Upper lobe of right lung (tissue), 1 donor: Measurements from ENCODE around the gene FIG4. TPM values are rescaled to one million over a fixed set of nuclear protein-coding genes. Genes with fewer than 3 reads are reported as not detected.

Experiments used
- ATAC-seq: fragments of 200-7000 bp; cut with Tn5 transposase; one replicate; pipeline ENCODE4 v1.9.1; 2020; ENCODE audit warnings: mild to moderate bottlenecking, moderate library complexity
- DNase-seq: peaks from one replicate; pipeline ENCODE4 v3.0.0-alpha.2; 2020
- H3K27ac ChIP-seq: fragments of 200-600 bp; one replicate; pipeline ENCODE4 v1.8.0; 2022
- H3K27me3 ChIP-seq: fragments of 200-600 bp; one replicate; pipeline ENCODE4 v1.8.0; 2022; ENCODE audit warnings: mild to moderate bottlenecking
- H3K36me3 ChIP-seq: fragments of 200-600 bp; one replicate; pipeline ENCODE4 v1.8.0; 2022
- H3K4me1 ChIP-seq: fragments of 200-600 bp; one replicate; pipeline ENCODE4 v1.8.0; 2022
- H3K4me3 ChIP-seq: fragments of 200-600 bp; one replicate; pipeline ENCODE4 v1.8.0; 2022; ENCODE audit warnings: mild to moderate bottlenecking
- H3K9me3 ChIP-seq: fragments of 200-600 bp; one replicate; pipeline ENCODE4 v1.8.0; 2022
- CTCF ChIP-seq: fragments of 200-600 bp; IDR thresholded peaks from one replicate; pipeline ENCODE4 v1.8.0; 2022; ENCODE audit warnings: antibody characterized with exemption
- intact Hi-C: fragments of 100-400 bp; cut with DNase I; formaldehyde crosslinking; loops from one replicate; pipeline ENCODE4 v1.11.0; 2022
- total RNA-seq: library from RNA; stranded (reverse); fragmentation: NEBNext Ultra II Directional; extraction: Animal tissue kit (Norgen Biotek cat#: 25700); gene quantifications from one replicate; pipeline ENCODE4 v1.2.1, GENCODE V29; 2021
- donor health status: DM: no; HTN: yes; CAD: no; lungs with severe emphysema.

FIG4 gene
- total RNA-seq, 1 donor from 2014 or later: 31.3 TPM

- H3K9me3 ChIP-seq: no peaks in the 10 kb centered on the region
- no peaks in the 10 kb centered on the region for H3K36me3 ChIP-seq
- DNase-seq (no peak), ATAC-seq (no peak)
- no peak overlapping the region for H3K4me3 ChIP-seq
- no peak overlapping the region for H3K27ac ChIP-seq
- TF ChIP-seq CTCF: no peak
- H3K27me3 ChIP-seq: no peaks in the 10 kb centered on the region
- intact Hi-C loops: no loop called here
- H3K4me1 ChIP-seq: peaks cover 21% of the 10 kb centered on the region
These were observed 4.4 kb downstream of the FIG4 start for GRCh38 chr6:109695468-109695867.

GRCh38 chr6:109696355-109696754 lies 5.3 kb downstream of the FIG4 start:
- ATAC-seq (no peak), DNase-seq (no peak)
- intact Hi-C loops: no loop called here
- Histone ChIP-seq H3K36me3 (no peaks in the 10 kb centered on the region), H3K4me3 (no peak overlapping the region), H3K27ac (no peak overlapping the region), H3K4me1 (peaks cover 21% of the 10 kb centered on the region), H3K9me3 (no peaks in the 10 kb centered on the region), H3K27me3 (no peaks in the 10 kb centered on the region)
- TF ChIP-seq CTCF: no peak

- no peaks in the 10 kb centered on the region for H3K9me3 ChIP-seq
- H3K4me1 ChIP-seq: peaks cover 11% of the 10 kb centered on the region
- no peak overlapping the region for H3K4me3 ChIP-seq
- no peak for ATAC-seq
- TF ChIP-seq CTCF: no peak
- intact Hi-C loops: loop anchor here (10.0 kb wide), 1 partner anchor 694 kb away; no protein-coding TSS in a partner anchor
- H3K27me3 ChIP-seq: no peaks in the 10 kb centered on the region
- no peak for DNase-seq
- H3K27ac ChIP-seq: no peak overlapping the region
- H3K36me3 ChIP-seq: no peaks in the 10 kb centered on the region
These were observed 10.1 kb downstream of the FIG4 start for GRCh38 chr6:109701221-109701620.

GRCh38 chr6:109701774-109702173 lies 10.7 kb downstream of the FIG4 start:
- DNase-seq: no peak
- H3K27ac ChIP-seq: no peak overlapping the region
- intact Hi-C loops: loop anchor here (10.0 kb wide), 1 partner anchor 693 kb away; no protein-coding TSS in a partner anchor
- TF ChIP-seq CTCF: no peak
- no peaks in the 10 kb centered on the region for H3K27me3 ChIP-seq
- no peaks in the 10 kb centered on the region for H3K36me3 ChIP-seq
- ATAC-seq: peak; percentile 57
- no peak overlapping the region for H3K4me3 ChIP-seq
- H3K4me1 ChIP-seq: peaks cover 11% of the 10 kb centered on the region
- no peaks in the 10 kb centered on the region for H3K9me3 ChIP-seq

GRCh38 chr6:109702791-109703190 lies 11.7 kb downstream of the FIG4 start:
- Histone ChIP-seq H3K9me3 (no peaks in the 10 kb centered on the region), H3K27ac (no peak overlapping the region), H3K36me3 (no peaks in the 10 kb centered on the region), H3K27me3 (no peaks in the 10 kb centered on the region), H3K4me1 (peaks cover 5% of the 10 kb centered on the region), H3K4me3 (no peak overlapping the region)
- intact Hi-C loops: loop anchor here (10.0 kb wide), 1 partner anchor 692 kb away; no protein-coding TSS in a partner anchor
- peak; percentile 68 for ATAC-seq
- no peak for DNase-seq
- no peak for TF ChIP-seq CTCF

GRCh38 chr6:109705258-109705657 lies 14.2 kb downstream of the FIG4 start:
- DNase-seq (peak; percentile 85), ATAC-seq (peak; percentile 98)
- Histone ChIP-seq H3K4me3 (no peak overlapping the region), H3K9me3 (no peaks in the 10 kb centered on the region), H3K36me3 (no peaks in the 10 kb centered on the region), H3K27me3 (no peaks in the 10 kb centered on the region), H3K27ac (no peak overlapping the region), H3K4me1 (peaks cover 4% of the 10 kb centered on the region)
- intact Hi-C loops: loop anchor here (2.0 to 10.0 kb wide), 2 partner anchors 336 to 690 kb away; no protein-coding TSS in a partner anchor
- TF ChIP-seq CTCF: peak; percentile 98
